Glomerular visceral epithelial cell (primary cell): ENCODE measurements around the gene ZNF621.
A peak's percentile ranks its signal among the peaks of the same experiment; 100 is the strongest.
"Not testable (repeated sequence)": the region's sequence is repeated elsewhere in the genome, so short reads cannot be mapped to it uniquely, and the experiment has no call there.

Source experiments
- DNase-seq: peaks from one replicate; pipeline ENCODE4 v3.0.0-alpha.2; 2016; ENCODE audit errors: extremely low spot score

Gene ZNF621

GRCh38 chr3:40534283-40534682 lies 9.5 kb downstream of the ZNF621 start:
- DNase-seq = no peak

- peak; percentile 57 for DNase-seq
Observed at GRCh38 chr3:40546816-40547215, 22.1 kb downstream of the ZNF621 start.

GRCh38 chr3:40550167-40550566 lies 25.4 kb downstream of the ZNF621 start:
- DNase-seq = no peak

GRCh38 chr3:40557575-40558161 lies 32.9 kb downstream of the ZNF621 start:
- DNase-seq = peak; percentile 3

- not testable (repeated sequence) for DNase-seq
Observed at GRCh38 chr3:40562482-40562881, 37.7 kb downstream of the ZNF621 start.

- not testable (repeated sequence) for DNase-seq
Observed at GRCh38 chr3:40565629-40566028, 40.9 kb downstream of the ZNF621 start.

- DNase-seq = no peak
Observed at GRCh38 chr3:40566694-40567093, 41.9 kb downstream of the ZNF621 start.

GRCh38 chr3:40572588-40572987 lies 47.8 kb downstream of the ZNF621 start:
- DNase-seq = no peak

GRCh38 chr3:40574050-40574449 lies 49.3 kb downstream of the ZNF621 start:
- DNase-seq = no peak

- no peak for DNase-seq
Observed at GRCh38 chr3:40574661-40575060, 49.9 kb downstream of the ZNF621 start.

GRCh38 chr3:40576396-40576795 lies 51.6 kb downstream of the ZNF621 start:
- DNase-seq = no peak

GRCh38 chr3:40580494-40581091 lies 55.8 kb downstream of the ZNF621 start:
- DNase-seq = peak; percentile 69

- DNase-seq = no peak
Observed at GRCh38 chr3:40581166-40581565, 56.4 kb downstream of the ZNF621 start.

GRCh38 chr3:40582401-40583027 lies 57.8 kb downstream of the ZNF621 start:
- no peak for DNase-seq

GRCh38 chr3:40583691-40584090 lies 58.9 kb downstream of the ZNF621 start:
- DNase-seq = no peak

- DNase-seq = peak; percentile 76
Observed at GRCh38 chr3:40584625-40585189, 59.9 kb downstream of the ZNF621 start.

- no peak for DNase-seq
Observed at GRCh38 chr3:40585381-40586016, 60.7 kb downstream of the ZNF621 start.

GRCh38 chr3:40586901-40587300 lies 62.1 kb downstream of the ZNF621 start:
- no peak for DNase-seq

- no peak for DNase-seq
Observed at GRCh38 chr3:40588406-40588805, 63.6 kb downstream of the ZNF621 start.
